WI38 (cell line): ENCODE data around the gene KDM4C.

Experiments used
- H3K4me3 ChIP-seq: 2 replicates; pipeline ENCODE4 v1.5.1; 2011; ENCODE audit warnings: low read depth, mild to moderate bottlenecking, control low read depth, low read length
- TF ChIP-seq, protein P1 (sequence below): IDR thresholded peaks from 2 replicates; pipeline ENCODE4 v1.5.1; 2012; ENCODE audit warnings: low read depth, mild to moderate bottlenecking, control low read depth, low read length

KDM4C gene

DNA sequence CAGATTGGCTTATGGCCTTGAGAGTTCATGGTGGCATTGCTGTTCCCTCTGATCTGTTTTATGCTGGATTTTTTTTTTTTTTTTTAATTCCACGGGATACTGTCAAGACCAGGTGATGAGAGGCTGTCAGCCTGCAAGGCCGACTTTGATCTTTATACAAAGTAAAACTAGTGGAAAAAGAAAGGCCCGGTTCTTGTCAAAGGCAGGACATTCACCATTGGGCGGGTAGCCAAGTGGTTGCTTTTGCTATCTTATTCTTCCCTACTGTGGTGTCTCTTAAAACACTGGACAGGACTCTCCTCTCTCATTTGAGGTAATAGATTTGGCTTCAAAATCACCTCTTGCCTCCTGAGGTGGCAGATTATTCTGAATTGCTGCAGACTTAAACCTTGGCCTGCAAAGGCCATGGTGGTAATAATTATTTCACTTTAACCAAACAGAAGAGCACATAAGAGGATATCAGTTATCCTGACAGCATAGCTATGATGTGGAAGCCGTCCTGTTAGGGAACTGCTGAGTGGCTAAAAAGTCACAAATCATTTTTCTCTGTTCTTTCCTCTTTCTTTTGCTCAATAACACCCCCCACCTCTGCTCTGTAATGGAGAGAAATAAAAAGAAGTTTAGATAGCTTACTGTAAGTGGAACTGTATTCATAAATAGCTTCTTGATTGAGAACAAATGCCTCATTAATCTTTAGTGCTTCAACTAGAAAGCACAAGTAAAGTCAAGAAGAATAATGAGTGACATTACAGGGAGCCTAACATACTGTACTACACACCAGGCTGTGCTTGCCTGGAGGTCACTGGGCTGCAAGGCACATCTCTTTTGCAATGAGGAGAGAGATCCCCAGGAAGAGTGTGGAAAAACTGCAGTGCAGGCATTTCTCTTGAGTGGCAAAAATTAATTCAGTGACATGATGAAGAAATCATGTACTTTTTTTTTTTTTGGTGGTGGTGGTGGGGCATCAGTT, 275.6 kb downstream of the KDM4C start:
- TF ChIP-seq, protein P1, sequence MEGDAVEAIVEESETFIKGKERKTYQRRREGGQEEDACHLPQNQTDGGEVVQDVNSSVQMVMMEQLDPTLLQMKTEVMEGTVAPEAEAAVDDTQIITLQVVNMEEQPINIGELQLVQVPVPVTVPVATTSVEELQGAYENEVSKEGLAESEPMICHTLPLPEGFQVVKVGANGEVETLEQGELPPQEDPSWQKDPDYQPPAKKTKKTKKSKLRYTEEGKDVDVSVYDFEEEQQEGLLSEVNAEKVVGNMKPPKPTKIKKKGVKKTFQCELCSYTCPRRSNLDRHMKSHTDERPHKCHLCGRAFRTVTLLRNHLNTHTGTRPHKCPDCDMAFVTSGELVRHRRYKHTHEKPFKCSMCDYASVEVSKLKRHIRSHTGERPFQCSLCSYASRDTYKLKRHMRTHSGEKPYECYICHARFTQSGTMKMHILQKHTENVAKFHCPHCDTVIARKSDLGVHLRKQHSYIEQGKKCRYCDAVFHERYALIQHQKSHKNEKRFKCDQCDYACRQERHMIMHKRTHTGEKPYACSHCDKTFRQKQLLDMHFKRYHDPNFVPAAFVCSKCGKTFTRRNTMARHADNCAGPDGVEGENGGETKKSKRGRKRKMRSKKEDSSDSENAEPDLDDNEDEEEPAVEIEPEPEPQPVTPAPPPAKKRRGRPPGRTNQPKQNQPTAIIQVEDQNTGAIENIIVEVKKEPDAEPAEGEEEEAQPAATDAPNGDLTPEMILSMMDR = no peak

DNA sequence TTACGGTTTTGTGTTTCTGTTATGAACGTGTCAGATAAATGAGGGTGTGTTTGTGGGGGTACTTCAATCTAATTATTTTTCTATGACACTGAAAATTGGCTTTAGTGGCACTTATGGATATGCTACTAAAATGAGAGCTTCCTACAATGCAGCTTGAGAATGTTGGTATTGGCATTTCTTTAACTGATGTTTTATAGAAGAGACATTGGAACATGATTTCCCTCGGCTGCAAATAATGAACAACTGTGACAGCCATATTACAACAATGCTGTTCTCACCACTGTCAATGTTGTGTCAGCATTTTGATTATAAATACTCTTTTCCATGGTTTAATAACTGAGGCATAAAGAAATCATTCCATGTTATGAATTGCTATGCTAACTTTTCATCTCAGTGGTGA, 279.4 kb downstream of the KDM4C start:
- H3K4me3 ChIP-seq = no peak overlapping the region
- TF ChIP-seq, protein P1 = no peak

More for the DNA sequence above, 275.6 kb downstream of the KDM4C start:
- H3K4me3 ChIP-seq = no peak overlapping the region

DNA sequence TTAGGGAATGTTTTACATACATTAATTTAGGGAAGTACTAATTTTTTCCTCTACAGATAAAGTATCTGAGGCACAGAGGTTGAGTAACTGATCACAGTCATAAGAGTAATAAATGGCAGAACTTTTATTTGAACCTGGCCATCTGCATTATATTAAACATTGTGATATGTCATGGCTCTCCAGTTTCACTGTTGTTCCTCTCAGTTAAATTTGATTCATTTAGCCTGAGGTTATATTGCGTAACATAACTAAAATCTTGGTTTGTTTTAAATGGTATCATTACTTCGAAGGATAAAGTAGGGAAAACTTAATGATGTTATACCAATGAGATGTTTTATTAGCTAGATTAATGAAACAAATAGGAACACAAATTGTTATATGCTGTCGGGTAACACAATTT, 284.4 kb downstream of the KDM4C start:
- H3K4me3 ChIP-seq = no peak overlapping the region
- TF ChIP-seq, protein P1 = no peak

DNA sequence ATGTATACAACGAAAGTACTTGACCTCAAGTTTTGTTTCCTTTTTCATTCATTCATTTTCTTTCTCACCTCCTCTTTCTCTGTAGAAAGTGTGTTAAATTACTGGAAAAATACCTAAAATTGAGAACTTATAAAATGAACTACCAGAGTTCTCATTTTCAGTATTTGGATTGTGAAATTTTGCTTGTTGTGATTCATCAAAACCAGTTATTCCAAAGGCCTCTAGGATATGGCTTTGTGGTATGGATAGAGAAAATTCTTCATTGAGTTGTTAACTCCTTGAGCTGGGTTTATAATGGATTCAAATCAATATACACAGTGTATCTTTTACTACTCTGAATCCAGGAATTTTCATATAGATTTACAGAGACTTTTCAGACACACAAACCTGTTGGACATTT, 287.6 kb downstream of the KDM4C start:
- TF ChIP-seq, protein P1 = no peak
- H3K4me3 ChIP-seq = no peak overlapping the region

DNA sequence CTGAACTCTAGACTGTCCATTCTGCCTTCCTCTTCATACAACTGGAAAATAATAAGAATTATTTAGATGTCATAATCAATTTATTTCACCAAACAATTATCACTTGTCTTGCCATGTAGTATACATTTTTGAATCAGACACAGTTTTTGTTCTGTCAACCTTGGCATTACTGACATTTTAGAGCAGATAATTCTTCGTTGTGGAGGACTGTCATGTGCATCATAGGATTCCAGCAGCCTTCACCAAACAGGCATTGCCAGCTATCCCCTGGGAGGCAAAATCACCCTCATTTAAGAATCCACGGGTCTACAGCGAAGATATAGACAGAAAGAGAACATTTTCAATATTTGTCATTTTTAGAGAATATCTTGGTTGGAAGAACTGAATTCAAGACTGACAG, 293.9 kb downstream of the KDM4C start:
- TF ChIP-seq, protein P1 = no peak
- H3K4me3 ChIP-seq = no peak overlapping the region

DNA sequence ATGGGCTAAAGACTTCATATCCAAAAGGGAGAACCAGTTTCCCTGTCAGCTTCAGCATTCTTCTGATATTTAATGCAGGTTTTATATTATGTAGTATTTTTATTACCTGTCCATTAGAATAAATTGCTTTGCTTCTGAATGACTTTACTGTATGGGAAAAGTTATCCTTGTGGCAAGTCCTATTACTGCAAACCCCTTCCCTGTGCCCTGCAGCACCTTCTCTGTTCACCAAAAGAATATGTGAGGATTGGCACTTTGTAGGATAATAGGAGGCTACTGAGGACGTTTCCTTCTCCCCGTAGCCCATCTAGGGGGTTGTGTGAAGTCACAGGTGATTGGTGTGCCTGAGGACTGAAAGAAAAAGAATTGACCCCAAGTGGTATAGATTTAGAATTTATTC, 296.1 kb downstream of the KDM4C start:
- no peak overlapping the region for H3K4me3 ChIP-seq
- TF ChIP-seq, protein P1 = no peak

DNA sequence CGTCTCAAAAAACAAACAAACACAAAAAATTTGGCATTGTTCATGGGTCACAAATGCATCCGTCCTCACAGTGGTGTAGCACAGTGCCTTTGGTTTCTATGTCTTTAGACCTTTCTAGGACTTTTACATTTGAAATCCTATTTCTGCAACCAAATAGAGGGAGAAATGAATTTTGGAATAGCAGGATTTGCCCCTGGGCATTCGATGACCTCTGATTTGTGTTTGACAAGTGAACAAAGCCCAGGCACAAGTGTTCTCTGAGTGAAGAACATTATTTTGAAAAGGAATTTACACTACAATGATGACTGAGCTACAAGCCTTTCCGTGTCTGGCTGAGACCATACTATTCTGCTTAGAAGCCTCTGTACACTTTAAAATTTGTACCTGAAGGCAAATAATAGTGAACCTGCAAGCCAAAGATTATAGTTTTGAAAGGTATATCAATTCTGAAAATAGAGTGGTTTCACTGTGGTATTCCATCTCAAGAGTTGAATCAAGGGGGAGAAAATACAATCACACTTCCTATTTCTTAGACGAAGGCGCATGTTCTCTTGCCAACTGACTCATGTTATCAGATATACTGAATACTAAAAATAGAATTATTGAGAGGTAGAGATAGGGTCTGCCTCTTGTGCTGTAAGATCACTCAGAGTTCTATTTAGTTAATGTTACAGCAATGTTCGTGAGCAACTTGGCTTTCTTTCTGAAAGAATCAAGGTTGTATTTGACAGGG, 297.6 kb downstream of the KDM4C start:
- TF ChIP-seq, protein P1 = no peak
- no peak overlapping the region for H3K4me3 ChIP-seq
